Fibroblast of lung (primary cell): ENCODE results near the gene NPR2. TPM values are rescaled to one million over a fixed set of nuclear protein-coding genes. Genes with fewer than 3 reads are reported as not detected.

Experiments used
- DNase-seq, 2 donors: peaks; one replicate each; pipeline versions ENCODE4 v3.0.0 to v3.0.0-alpha.2; 2010; ENCODE audit warnings: low read depth in 2 of 2
- H2AFZ ChIP-seq: 2 replicates; pipeline ENCODE4 v1.5.1; 2012; ENCODE audit warnings: low read length, control low read depth, inconsistent platforms
- H3K27ac ChIP-seq: 2 replicates; pipeline ENCODE4 v1.5.1; 2011; ENCODE audit warnings: low read length, control low read depth; ENCODE audit not compliant: insufficient read depth
- H3K27me3 ChIP-seq: 2 replicates; pipeline ENCODE4 v1.5.1; 2011; ENCODE audit warnings: mild to moderate bottlenecking, low read length; ENCODE audit not compliant: control insufficient read depth, insufficient read depth
- H3K36me3 ChIP-seq: 2 replicates; pipeline ENCODE4 v1.5.1; 2011; ENCODE audit warnings: low read length; ENCODE audit not compliant: control insufficient read depth, insufficient read depth
- H3K4me1 ChIP-seq: 2 replicates; pipeline ENCODE4 v1.5.1; 2011; ENCODE audit warnings: low read length; ENCODE audit not compliant: control insufficient read depth, insufficient read depth; ENCODE audit errors: extremely low read depth
- H3K4me2 ChIP-seq: 2 replicates; pipeline ENCODE4 v1.5.1; 2011; ENCODE audit warnings: low read length, control low read depth; ENCODE audit not compliant: insufficient read depth; ENCODE audit errors: extremely low read depth
- H3K4me3 ChIP-seq, 4 experiments: fragments of 200-600 bp in 1 of 4; sonication (generic) in 1 of 4; replicated peaks in 1 of 4; 2 replicates each; pipeline ENCODE4 v1.5.1; 2011 to 2016; ENCODE audit warnings: low read length in 4 of 4, low read depth in 3 of 4, mild to moderate bottlenecking in 3 of 4, control low read depth in 2 of 4, inconsistent platforms in 1 of 4, mixed read lengths in 1 of 4; ENCODE audit not compliant: insufficient read depth in 1 of 4; ENCODE audit errors: control extremely low read depth in 1 of 4
- H3K79me2 ChIP-seq: 2 replicates; pipeline ENCODE4 v1.5.1; 2012; ENCODE audit warnings: mild to moderate bottlenecking, low read length, inconsistent platforms; ENCODE audit not compliant: control insufficient read depth, insufficient read depth
- H3K9ac ChIP-seq: 2 replicates; pipeline ENCODE4 v1.5.1; 2011; ENCODE audit warnings: mild to moderate bottlenecking, low read length, control low read depth; ENCODE audit not compliant: insufficient read depth
- H3K9me3 ChIP-seq: 2 replicates; pipeline ENCODE4 v1.5.1; 2012; ENCODE audit warnings: low read depth, low read length; ENCODE audit not compliant: control insufficient read depth, insufficient read depth
- H4K20me1 ChIP-seq: 2 replicates; pipeline ENCODE4 v1.5.1; 2011; ENCODE audit warnings: low read length; ENCODE audit not compliant: control insufficient read depth, insufficient read depth; ENCODE audit errors: extremely low read depth
- CTCF ChIP-seq, 2 donors: IDR thresholded peaks in 1 of 2; conservative IDR thresholded peaks in 1 of 2; 1 replicate in 1 of 2; 2 replicates in 1 of 2; pipeline ENCODE4 v1.5.1; 2011 to 2012; ENCODE audit warnings: low read length in 2 of 2, control low read depth in 1 of 2, inconsistent platforms in 1 of 2, low read depth in 1 of 2, mild to moderate bottlenecking in 1 of 2
- EZH2 ChIP-seq: IDR thresholded peaks from 2 replicates; pipeline ENCODE4 v1.5.1; 2012; ENCODE audit warnings: low read length, control low read depth, mild to moderate bottlenecking; ENCODE audit errors: missing control alignments
- polyA plus RNA-seq, 2 donors: library from polyadenylated mRNA; depleted of rRNA in 1 of 2; stranded (reverse) in 1 of 2; unstranded in 1 of 2; fragments of >200 nt; gene quantifications; 2 replicates each; pipeline ENCODE4 v1.2.1, GENCODE V29; 2011 to 2012; ENCODE audit warnings: missing spikeins in 1 of 2
- total RNA-seq: library from RNA; depleted of rRNA; stranded (reverse); fragments of >200 nt; gene quantifications from 2 replicates; pipeline ENCODE4 v1.2.1, GENCODE V29; 2014

NPR2 gene
- total and polyA plus RNA-seq, 2 donors (not counting 1 experiment from before 2014, with no cell fraction given), result 26.3 to 47.4 TPM

GRCh38 chr9:35800530-35800929 lies 9.1 kb downstream of the NPR2 start:
- Histone ChIP-seq H3K27me3 (no peaks in the 10 kb centered on the region), H3K27ac (no peak overlapping the region), H3K9ac (no peak overlapping the region), H3K79me2 (no peaks in the 10 kb centered on the region), H3K9me3 (no peaks in the 10 kb centered on the region), H3K4me3 (no peak overlapping the region), H3K4me1 (no peaks in the 10 kb centered on the region), H3K36me3 (peaks cover 3% of the 10 kb centered on the region), H3K4me2 (no peak overlapping the region), H2AFZ (no peak overlapping the region), H4K20me1 (no peaks in the 10 kb centered on the region)
- DNase-seq, result no peak
- TF ChIP-seq CTCF (conservative IDR thresholded peaks at IDR 0.05 in 1 of 2, IDR thresholded peaks at IDR 0.05 in 1 of 2; ENCODE audit: low read depth in 1 of 2, low read length in 2 of 2) (no peak), EZH2 (no peak)

GRCh38 chr9:35801328-35802128 lies 10.1 kb downstream of the NPR2 start:
- Histone ChIP-seq H2AFZ (no peak overlapping the region), H3K36me3 (peaks cover 9% of the 10 kb centered on the region), H3K79me2 (no peaks in the 10 kb centered on the region), H3K27me3 (no peaks in the 10 kb centered on the region), H4K20me1 (no peaks in the 10 kb centered on the region), H3K9me3 (no peaks in the 10 kb centered on the region), H3K4me1 (no peaks in the 10 kb centered on the region), H3K4me3 (no peak overlapping the region), H3K27ac (no peak overlapping the region), H3K4me2 (no peak overlapping the region), H3K9ac (no peak overlapping the region)
- no peak for DNase-seq
- no peak for TF ChIP-seq EZH2
- TF ChIP-seq CTCF (conservative IDR thresholded peaks at IDR 0.05 in 1 of 2, IDR thresholded peaks at IDR 0.05 in 1 of 2; ENCODE audit: low read depth in 1 of 2, low read length in 2 of 2), result no peak

- Histone ChIP-seq H3K4me3 (no peak overlapping the region), H2AFZ (no peak overlapping the region), H3K27me3 (no peaks in the 10 kb centered on the region), H3K9ac (no peak overlapping the region), H3K36me3 (peaks cover 6% of the 10 kb centered on the region), H3K9me3 (no peaks in the 10 kb centered on the region), H3K4me2 (no peak overlapping the region), H3K4me1 (no peaks in the 10 kb centered on the region), H3K27ac (no peak overlapping the region), H3K79me2 (no peaks in the 10 kb centered on the region), H4K20me1 (no peaks in the 10 kb centered on the region)
- TF ChIP-seq EZH2, result no peak
- no peak for DNase-seq
Measured at GRCh38 chr9:35806101-35806500, 14.7 kb downstream of the NPR2 start.
